Uterus (tissue), 2 donors: ENCODE results near the gene OPTC.

Source experiments
- POLR2A ChIP-seq, 2 donors: fragments of 450-650 bp; IDR thresholded peaks; one replicate each; pipeline ENCODE4 v1.6.1; 2016; ENCODE audit warnings: antibody characterized with exemption in 2 of 2, mild to moderate bottlenecking in 1 of 2, moderate library complexity in 1 of 2
- TF ChIP-seq, protein P1 (sequence below), 4 experiments: fragments of 200-600 bp in 2 of 4; fragments of 450-650 bp in 2 of 4; sonication (generic) in 2 of 4; IDR thresholded peaks; one replicate each; pipeline ENCODE4 v1.5.1; 2016 to 2019; ENCODE audit warnings: antibody characterized with exemption in 4 of 4, mild to moderate bottlenecking in 2 of 4, moderate library complexity in 1 of 4

DNA sequence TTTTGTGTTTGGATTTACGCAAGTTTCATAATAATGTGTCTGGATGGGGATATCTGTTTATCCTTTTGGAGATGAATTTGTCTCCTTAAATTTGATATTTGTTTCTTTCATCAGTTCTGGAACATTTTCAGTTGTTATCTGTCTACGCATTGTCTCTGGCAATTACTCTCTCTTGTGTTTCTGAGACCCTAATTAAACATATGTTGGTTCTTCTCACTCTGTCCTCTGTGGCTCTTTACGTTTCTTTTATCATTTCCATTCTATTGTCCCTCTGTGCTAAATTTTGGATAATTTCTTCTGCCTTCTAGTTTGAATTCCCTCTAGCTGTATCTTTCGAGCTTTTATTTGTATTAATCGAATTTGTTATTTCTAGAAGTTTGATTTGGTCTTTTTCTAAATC is 35.9 kb upstream of the OPTC start:
- TF ChIP-seq, protein P1, sequence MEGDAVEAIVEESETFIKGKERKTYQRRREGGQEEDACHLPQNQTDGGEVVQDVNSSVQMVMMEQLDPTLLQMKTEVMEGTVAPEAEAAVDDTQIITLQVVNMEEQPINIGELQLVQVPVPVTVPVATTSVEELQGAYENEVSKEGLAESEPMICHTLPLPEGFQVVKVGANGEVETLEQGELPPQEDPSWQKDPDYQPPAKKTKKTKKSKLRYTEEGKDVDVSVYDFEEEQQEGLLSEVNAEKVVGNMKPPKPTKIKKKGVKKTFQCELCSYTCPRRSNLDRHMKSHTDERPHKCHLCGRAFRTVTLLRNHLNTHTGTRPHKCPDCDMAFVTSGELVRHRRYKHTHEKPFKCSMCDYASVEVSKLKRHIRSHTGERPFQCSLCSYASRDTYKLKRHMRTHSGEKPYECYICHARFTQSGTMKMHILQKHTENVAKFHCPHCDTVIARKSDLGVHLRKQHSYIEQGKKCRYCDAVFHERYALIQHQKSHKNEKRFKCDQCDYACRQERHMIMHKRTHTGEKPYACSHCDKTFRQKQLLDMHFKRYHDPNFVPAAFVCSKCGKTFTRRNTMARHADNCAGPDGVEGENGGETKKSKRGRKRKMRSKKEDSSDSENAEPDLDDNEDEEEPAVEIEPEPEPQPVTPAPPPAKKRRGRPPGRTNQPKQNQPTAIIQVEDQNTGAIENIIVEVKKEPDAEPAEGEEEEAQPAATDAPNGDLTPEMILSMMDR (IDR thresholded peaks at IDR 0.05): no peak
- no peak for TF ChIP-seq POLR2A (IDR thresholded peaks at IDR 0.05)
